IPS-18a (cell line): Measurements from ENCODE around the gene ADIRF.
"Not testable (repeated sequence)": the region's sequence is repeated elsewhere in the genome, so short reads cannot be mapped to it uniquely, and the experiment has no call there.

Source experiments
- H3K27ac ChIP-seq: one replicate; pipeline ENCODE4 v1.5.1; 2013; ENCODE audit warnings: low read length
- H3K27me3 ChIP-seq: one replicate; pipeline ENCODE4 v1.6.1; 2013; ENCODE audit warnings: mild to moderate bottlenecking, low read length; ENCODE audit not compliant: control insufficient read depth, insufficient read depth
- H3K36me3 ChIP-seq: one replicate; pipeline ENCODE4 v1.6.1; 2013; ENCODE audit warnings: low read depth, low read length; ENCODE audit not compliant: control insufficient read depth
- H3K4me1 ChIP-seq: one replicate; pipeline ENCODE4 v1.6.1; 2013; ENCODE audit warnings: low read depth, low read length; ENCODE audit not compliant: control insufficient read depth
- H3K4me3 ChIP-seq: one replicate; pipeline ENCODE4 v1.5.1; 2013; ENCODE audit warnings: low read length
- H3K9ac ChIP-seq: one replicate; pipeline ENCODE4 v1.6.1; 2013; ENCODE audit warnings: mild to moderate bottlenecking, low read length, moderate library complexity
- H3K9me3 ChIP-seq: one replicate; pipeline ENCODE4 v1.6.1; 2013; ENCODE audit warnings: low read depth, low read length; ENCODE audit not compliant: control insufficient read depth

Gene ADIRF

GRCh38 chr10:86999802-87000403 lies 31.6 kb downstream of the ADIRF start:
- H3K4me3 ChIP-seq, H3K9ac ChIP-seq, H3K36me3 ChIP-seq, H3K4me1 ChIP-seq, H3K27ac ChIP-seq, H3K27me3 ChIP-seq, H3K9me3 ChIP-seq: not testable (repeated sequence)

GRCh38 chr10:87000491-87000890 lies 32.2 kb downstream of the ADIRF start:
- Histone ChIP-seq H3K36me3 (no peaks in the 10 kb centered on the region), H3K9me3 (no peaks in the 10 kb centered on the region), H3K27ac (no peak overlapping the region), H3K4me3 (no peak overlapping the region), H3K27me3 (no peaks in the 10 kb centered on the region), H3K4me1 (no peaks in the 10 kb centered on the region), H3K9ac (no peak overlapping the region)

- not testable (repeated sequence) for H3K9ac ChIP-seq, H3K36me3 ChIP-seq, H3K9me3 ChIP-seq, H3K4me3 ChIP-seq, H3K27me3 ChIP-seq, H3K4me1 ChIP-seq, H3K27ac ChIP-seq
These were observed 38.8 kb downstream of the ADIRF start for GRCh38 chr10:87007124-87007523.

- H3K9me3 ChIP-seq, H3K4me3 ChIP-seq, H3K27me3 ChIP-seq, H3K27ac ChIP-seq, H3K4me1 ChIP-seq, H3K36me3 ChIP-seq, H3K9ac ChIP-seq: not testable (repeated sequence)
These were observed 39.4 kb downstream of the ADIRF start for GRCh38 chr10:87007674-87008073.

- H3K4me1 ChIP-seq, H3K36me3 ChIP-seq, H3K27me3 ChIP-seq, H3K27ac ChIP-seq, H3K4me3 ChIP-seq, H3K9me3 ChIP-seq, H3K9ac ChIP-seq: not testable (repeated sequence)
These were observed 40.0 kb downstream of the ADIRF start for GRCh38 chr10:87008303-87008702.

- H3K9ac ChIP-seq, H3K27me3 ChIP-seq, H3K27ac ChIP-seq, H3K4me3 ChIP-seq, H3K36me3 ChIP-seq, H3K4me1 ChIP-seq, H3K9me3 ChIP-seq: not testable (repeated sequence)
These were observed 40.9 kb downstream of the ADIRF start for GRCh38 chr10:87009134-87009696.

- not testable (repeated sequence) for H3K9me3 ChIP-seq, H3K4me1 ChIP-seq, H3K36me3 ChIP-seq, H3K27ac ChIP-seq, H3K9ac ChIP-seq, H3K27me3 ChIP-seq, H3K4me3 ChIP-seq
These were observed 45.2 kb downstream of the ADIRF start for GRCh38 chr10:87013528-87013927.

GRCh38 chr10:87014986-87015716 lies 46.9 kb downstream of the ADIRF start:
- H3K9ac ChIP-seq, H3K4me3 ChIP-seq, H3K4me1 ChIP-seq, H3K9me3 ChIP-seq, H3K36me3 ChIP-seq, H3K27me3 ChIP-seq, H3K27ac ChIP-seq: not testable (repeated sequence)

GRCh38 chr10:87018127-87018526 lies 49.8 kb downstream of the ADIRF start:
- not testable (repeated sequence) for H3K27me3 ChIP-seq, H3K4me1 ChIP-seq, H3K9me3 ChIP-seq, H3K27ac ChIP-seq, H3K9ac ChIP-seq, H3K36me3 ChIP-seq, H3K4me3 ChIP-seq

GRCh38 chr10:87019066-87019465 lies 50.8 kb downstream of the ADIRF start:
- not testable (repeated sequence) for H3K4me3 ChIP-seq, H3K27me3 ChIP-seq, H3K9me3 ChIP-seq, H3K36me3 ChIP-seq, H3K9ac ChIP-seq, H3K4me1 ChIP-seq, H3K27ac ChIP-seq

GRCh38 chr10:87019504-87019903 lies 51.2 kb downstream of the ADIRF start:
- not testable (repeated sequence) for H3K27me3 ChIP-seq, H3K27ac ChIP-seq, H3K36me3 ChIP-seq, H3K9ac ChIP-seq, H3K4me3 ChIP-seq, H3K4me1 ChIP-seq, H3K9me3 ChIP-seq

- not testable (repeated sequence) for H3K36me3 ChIP-seq, H3K9ac ChIP-seq, H3K27me3 ChIP-seq, H3K9me3 ChIP-seq, H3K27ac ChIP-seq, H3K4me3 ChIP-seq, H3K4me1 ChIP-seq
These were observed 51.8 kb downstream of the ADIRF start, which contains the start of gene FAM25A for GRCh38 chr10:87020056-87020455. FAM25A (plus strand) TSS chr10:87020294; CDS start chr10:87020325, 31 bp downstream.
